ENCODE measurements around the gene CERCAM.
"Not testable (repeated sequence)": the region's sequence is repeated elsewhere in the genome, so short reads cannot be mapped to it uniquely, and the experiment has no call there.

The CERCAM gene

DNA sequence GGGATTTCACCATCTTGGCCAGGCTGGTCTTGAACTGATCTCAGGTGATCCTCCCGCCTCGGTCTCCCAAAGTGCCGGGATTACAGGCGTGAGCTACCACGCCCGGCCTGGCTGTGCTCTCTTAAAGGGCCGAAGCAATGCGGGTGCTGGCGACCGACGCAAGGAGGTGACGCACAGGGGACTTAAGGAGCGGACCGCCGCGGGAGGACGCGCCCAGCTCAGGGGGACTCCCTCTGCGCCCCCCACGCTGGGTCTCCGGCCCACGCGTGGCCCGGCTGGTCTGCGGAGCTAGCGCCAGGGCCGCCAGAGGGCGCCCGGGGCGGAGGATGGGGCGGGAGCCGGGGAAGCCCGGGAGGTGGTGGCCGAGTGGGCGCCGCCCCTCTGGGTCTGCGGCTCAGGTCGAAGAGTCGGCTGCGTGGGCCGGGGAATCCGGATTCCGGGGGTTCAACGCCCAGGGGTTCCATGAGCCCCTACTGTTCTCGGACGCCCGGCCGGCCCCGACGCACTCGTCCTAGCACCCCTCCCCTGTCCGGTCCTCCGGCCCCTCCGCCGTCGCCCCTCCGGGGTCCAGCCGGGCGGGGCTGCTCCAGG lies 502 bp upstream of the CERCAM start:
- no peak for DNase-seq

DNA sequence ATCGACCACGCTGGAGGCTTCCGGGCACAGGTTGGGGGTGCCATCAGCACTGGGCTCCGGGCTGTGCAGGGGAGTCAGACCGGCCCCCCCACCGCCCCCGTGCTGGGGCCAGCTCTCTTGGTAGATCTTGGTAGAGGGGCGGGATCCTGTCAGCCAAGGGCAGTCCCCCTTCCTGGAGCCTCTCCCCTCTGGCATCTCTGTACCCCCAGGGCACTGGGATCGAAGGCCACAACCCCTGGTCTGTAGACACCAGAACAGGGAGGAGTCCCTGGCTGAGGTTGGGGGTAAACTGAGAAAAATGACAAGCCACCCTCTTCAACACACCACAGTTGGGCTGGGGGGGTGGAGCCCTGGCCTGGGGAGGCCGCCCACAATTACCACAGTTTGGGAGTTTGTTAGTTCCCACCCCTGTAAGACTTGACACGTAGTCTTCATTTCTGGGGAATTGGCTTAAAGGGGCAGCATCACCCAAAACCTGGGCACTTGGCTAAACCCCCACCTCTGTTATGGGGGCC lies 882 bp downstream of the CERCAM start:
- DNase-seq, result no peak

DNA sequence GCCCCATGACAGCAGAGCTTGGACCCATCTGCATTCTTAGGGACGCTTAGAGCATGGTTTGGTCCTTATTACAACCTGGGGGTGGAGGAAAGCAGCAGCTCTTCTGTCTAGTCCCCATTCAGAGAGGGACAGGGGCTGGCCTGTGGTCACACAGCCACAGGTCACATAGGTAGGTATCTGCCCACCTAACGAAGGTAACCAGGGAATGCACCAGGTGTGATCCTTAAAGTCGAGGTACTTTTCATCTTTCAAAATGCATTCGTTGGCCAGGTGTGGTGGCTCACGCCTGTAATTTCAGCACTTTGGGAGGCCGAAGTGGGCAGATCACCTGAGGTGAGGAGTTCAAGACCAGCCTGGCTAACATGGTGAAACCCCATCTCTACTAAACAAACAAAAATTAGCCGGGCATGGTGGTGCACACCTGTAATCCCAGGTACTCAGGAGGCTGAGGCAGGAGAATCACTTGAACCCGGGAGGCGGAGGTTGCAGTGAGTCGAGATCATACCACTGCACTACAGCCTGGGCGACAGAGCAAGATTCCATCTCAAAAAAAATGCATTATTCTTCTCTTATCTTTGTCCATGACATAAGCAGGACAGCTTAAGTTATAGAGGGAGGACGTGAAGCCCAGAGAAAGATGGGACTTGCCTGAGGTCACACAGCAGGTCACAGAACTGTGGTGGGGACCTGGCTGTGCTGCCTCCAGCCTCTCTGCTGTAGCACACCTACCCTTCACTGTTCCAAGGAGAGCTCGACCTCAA lies 1.5 kb downstream of the CERCAM start:
- not testable (repeated sequence) for DNase-seq

DNA sequence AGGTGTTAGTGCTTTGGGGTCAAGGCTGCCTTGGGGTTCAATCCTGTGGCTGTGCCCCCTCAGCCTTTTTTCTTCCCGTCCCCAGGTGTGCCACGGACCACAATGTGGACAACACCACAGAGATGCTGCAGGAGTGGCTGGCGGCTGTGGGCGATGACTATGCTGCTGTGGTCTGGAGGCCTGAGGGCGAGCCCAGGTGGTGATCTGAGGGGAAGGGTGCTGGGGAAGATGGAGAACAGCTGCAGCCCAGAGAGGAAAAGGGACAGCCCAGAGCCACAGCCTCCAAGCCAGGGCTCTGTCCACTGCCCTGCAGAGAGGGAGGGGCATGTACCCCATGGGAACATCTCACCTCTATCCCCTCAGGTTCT lies 2.1 kb downstream of the CERCAM start:
- no peak for DNase-seq

DNA sequence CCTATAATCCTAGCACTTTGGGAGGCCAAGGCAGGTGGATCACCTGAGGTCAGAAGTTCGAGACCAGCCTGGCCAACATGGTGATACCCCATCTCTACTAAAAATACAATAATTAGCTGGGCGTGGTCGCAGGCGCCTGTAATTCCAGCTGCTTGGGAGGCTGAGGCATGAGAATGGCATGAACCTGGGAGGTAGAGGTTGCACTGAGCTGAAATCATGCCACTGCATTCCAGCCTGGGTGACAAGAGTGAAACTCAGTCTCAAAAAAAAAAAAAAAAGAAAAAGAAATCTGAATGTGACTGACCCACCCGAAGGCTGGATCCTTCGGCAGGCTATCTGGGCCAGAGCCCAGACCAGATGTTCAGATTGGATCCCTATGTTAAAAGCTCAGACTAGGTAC lies 2.7 kb downstream of the CERCAM start:
- DNase-seq, result not testable (repeated sequence)

DNA sequence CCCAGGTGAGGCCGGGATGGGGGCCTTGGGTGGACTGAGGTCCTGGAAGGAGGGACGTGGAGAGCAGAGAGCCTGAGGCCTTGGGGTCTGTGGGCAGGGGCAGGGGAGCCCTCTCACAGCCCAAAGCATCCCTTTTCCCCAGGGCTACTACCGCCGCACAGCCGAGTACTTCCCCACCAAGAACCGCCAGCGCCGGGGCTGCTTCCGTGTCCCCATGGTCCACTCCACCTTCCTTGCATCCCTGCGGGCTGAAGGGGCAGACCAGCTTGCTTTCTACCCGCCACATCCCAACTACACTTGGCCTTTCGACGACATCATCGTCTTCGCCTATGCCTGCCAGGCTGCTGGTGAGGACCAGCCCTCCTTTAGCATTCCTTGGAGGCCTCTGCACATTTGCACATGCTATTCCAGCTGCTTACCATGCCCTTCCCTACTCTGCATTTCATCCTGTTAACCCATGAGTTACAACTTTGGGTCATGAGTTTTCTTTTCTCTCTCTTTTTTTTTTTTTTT lies 3.7 kb downstream of the CERCAM start:
- DNase-seq, result no peak

DNA sequence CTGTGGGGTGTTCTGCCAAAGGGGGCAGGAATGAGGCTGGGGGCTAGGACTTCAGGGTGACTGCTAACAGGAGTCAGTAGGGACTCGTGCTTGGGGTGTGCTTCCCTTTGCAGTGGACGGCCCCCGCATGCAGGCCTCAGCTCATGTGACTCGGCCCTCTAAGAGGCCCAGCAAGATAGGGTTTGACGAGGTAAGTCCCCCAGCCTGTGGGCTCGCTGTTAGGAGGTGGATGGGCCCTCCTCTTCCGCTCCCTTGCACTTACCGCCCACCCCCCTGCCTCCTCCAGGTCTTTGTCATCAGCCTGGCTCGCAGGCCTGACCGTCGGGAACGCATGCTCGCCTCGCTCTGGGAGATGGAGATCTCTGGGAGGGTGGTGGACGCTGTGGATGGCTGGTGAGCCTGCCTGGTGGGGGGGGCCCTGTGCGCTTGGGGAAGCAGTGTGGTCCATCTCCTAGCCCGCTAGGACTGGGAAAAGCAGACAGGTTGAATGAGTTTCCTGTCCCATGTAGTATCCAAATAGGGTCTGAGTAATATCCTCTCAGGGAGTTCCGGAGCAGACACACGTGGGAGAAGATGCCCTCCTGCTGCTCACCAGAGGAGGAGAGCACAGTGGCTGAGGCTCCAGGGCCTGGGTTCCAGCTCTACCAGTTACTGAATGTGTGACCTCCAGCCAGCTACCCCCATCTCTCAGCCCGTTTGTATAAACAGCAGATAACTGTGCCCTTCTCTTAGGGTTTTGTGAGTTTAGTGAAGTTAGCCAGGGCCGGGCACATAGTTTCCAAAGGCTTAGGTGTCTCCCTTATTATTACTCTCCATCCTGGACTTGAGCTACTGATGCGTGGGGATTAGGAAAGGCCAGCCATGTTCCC lies 8.2 kb downstream of the CERCAM start:
- DNase-seq, result no peak

DNA sequence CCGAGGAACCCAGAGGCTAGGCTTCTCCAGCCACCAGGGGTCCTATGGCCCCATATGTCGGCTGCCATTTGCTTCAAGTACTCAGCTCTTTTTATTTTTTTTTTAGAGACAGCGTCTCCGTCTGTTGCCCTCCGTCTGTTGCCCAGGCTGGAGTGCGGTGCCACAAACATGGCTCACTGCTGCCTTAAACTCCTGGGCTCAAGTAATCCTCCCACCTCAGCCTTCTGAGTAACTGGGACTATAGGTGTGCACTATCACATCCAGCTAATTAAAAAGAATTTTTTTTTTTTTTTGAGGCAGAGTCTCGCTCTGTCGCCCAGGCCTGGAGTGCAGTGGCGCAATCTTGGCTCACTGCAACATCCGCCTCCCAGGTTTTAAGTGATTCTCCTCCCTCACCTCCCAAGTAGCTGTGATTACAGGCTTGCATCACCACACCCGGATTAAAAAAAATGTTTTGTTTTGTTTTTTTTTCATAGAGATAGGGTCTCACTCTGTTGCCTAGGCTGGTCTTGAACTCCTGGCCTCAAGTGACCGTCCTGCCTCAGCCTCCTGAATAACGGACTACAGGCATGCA lies 8.9 kb downstream of the CERCAM start:
- no peak for DNase-seq

DNA sequence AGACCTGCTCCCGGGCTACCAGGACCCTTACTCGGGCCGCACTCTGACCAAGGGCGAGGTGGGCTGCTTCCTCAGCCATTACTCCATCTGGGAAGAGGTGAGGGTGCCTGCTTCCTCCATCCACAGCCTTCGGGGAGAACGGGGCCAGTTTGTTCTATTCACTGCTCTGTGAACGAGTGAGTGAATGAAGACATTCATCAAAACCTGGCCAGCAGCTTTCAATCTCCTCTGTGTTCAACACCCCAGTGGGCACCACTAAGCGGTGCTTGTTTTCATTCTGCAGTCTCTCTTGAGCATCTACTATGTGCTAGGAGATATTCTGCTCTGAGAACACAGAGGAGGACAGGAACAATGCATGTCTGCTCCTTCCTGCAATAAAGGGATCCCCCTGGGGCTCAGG lies 10.6 kb downstream of the CERCAM start:
- DNase-seq, result no peak

DNA sequence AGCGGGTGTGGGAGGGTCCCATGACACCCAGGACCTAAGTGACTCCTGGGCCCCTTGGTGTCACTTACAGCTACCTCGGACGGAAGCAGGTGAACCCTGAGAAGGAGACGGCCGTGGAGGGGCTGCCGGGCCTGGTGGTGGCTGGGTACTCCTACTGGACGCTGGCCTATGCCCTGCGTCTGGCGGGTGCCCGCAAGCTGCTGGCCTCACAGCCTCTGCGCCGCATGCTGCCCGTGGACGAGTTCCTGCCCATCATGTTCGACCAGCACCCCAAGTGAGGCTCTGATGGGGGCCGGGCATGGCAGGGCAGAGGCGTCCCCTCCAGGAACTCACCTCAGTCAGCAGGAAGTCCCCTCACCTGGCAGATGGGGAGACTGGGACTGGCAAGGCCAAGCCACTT lies 13.7 kb downstream of the CERCAM start:
- no peak for DNase-seq

DNA sequence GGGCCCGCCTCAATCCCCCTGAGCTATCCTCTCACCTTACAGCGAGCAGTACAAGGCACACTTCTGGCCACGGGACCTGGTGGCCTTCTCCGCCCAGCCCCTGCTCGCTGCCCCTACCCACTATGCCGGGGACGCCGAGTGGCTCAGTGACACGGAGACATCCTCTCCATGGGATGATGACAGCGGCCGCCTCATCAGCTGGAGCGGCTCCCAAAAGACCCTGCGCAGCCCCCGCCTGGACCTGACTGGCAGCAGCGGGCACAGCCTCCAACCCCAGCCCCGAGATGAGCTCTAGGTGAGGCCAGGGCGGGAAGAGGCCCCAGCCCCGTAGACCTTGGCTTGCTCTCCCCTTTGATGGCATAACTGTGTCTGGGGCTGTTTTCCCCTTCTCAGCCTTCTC lies 15.0 kb downstream of the CERCAM start:
- DNase-seq, result no peak

DNA sequence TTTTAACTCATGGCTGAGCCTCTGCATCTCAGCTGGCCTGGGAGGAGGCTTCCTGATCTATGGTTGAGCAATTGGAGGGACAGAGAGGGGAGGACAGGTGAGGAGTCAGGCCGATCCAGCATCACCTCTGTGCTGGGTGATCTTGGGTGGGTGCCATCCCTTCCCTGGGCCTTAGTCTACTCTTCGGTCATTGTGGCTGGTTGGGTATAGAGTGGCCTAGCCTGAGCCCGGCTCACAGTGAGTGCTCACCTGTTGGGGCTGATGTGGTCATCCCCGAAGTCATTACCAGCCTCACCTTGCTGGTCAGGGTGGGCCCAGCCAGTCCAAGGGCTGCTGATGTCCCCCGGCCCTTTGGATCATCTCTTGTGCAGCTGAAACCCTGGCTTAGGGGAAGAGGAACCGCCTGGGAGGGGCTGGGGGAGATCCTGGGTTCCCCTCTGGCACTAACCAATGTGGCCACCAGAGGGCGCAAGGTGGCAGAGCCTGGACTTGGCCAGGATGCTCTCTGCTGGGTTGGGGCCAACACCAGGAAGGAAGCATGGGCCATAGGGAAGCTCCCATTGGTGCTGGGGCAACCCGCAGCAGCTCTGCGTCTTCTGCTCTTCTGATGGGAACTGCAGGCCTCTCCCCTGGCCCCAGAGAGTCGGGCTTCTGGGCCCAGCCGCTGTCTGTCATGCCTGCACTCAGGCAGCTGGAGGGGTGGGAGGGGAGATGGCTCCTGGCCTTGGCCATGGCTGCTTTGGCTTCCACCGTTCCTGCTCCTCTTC lies 17.9 kb downstream of the CERCAM start:
- DNase-seq, result no peak

DNA sequence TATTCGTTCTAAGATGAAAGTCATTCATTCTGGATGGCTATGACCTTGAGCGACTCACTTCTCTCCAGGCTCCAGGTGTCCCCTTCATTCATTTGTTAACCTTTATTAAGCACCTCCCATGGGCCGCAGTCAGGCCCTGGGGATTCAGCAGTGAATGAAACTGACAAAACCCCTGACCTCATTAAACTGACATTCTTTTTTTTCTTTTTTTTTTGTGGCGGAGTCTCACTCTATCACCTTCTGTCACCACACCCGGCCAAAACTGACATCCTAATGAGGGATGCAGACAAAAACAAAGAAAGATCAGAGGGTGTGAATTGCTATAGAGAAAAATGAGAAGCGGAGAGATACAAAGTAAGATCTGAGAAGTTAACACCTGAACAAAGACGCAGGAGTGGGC lies 18.6 kb downstream of the CERCAM start:
- no peak for DNase-seq

DNA sequence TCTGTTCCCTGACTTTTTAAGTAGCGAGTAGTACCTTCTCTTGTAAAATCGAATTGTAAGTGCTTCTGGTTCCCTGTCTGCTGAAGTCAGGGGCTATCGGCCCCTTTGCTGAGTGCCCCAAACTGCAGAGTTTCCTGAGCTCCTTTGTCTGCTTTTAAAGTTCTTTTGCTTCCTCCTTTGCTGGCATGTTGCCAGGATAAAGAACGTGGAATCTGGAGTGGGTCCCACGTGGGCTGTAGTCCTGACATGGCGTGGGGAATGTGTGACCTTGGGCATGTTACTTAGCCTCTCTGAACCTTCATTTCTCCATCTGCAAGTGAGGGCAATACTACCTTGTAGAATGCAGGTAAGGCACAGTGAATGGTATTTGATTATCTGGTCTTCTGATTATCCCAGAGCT lies 21.5 kb downstream of the CERCAM start:
- DNase-seq, result no peak

DNA sequence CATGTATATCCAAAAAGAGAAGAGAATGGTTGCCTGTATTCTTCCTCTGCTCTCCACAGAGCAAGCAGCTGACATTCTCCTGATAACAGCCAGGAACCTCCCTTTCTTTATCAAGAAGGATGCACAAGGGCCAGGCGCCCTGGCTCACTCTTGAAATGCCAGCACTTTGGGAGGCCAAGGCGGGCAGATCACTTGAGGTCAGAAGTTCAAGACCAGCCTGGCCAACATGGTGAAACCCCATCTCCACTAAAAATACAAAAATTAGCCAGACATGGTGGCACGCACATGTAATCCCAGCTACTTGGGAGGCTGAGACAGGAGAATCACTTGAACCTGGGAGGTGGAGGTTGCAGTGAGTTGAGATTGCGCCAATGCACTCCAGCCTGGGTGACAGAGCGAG lies 25.8 kb downstream of the CERCAM start:
- not testable (repeated sequence) for DNase-seq

DNA sequence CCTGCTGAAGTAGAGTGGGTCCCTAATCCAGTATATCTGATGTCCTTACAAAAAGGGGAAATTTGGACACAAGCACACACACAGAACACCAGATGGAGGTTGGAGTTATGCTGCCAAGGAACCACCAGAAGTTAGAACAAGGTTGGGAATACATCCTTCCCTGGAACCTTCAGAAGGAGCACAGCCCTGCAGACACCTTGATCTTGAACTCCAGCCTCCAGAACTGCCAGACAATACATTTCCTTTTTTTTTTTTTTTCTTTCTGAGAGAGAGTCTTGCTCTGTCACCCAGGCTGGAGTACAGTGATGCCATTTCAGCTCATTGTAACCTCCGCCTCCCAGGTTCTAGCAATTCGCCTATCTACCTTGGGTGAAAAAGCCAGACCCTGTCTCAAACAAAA lies 28.1 kb downstream of the CERCAM start:
- DNase-seq, result no peak

DNA sequence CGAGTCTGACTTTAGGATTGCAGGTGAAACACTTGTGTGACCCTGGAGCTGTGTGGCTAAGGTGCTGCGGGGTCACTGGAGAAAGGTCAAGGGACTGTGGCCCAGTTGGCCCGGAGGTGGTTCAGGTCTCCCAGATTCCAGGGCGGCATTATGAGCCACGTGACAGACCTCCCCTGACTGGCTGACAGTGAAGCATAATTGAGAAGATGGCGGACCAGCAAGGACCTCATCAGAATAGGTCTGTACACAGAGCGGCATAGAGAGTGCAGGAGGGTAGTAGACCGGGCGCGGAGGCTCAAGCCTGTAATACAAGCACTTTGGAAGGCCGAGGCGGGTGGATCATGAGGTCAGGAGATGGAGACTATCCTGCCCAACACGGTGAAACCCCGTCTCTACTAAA lies 34.3 kb downstream of the CERCAM start:
- DNase-seq, result no peak

DNA sequence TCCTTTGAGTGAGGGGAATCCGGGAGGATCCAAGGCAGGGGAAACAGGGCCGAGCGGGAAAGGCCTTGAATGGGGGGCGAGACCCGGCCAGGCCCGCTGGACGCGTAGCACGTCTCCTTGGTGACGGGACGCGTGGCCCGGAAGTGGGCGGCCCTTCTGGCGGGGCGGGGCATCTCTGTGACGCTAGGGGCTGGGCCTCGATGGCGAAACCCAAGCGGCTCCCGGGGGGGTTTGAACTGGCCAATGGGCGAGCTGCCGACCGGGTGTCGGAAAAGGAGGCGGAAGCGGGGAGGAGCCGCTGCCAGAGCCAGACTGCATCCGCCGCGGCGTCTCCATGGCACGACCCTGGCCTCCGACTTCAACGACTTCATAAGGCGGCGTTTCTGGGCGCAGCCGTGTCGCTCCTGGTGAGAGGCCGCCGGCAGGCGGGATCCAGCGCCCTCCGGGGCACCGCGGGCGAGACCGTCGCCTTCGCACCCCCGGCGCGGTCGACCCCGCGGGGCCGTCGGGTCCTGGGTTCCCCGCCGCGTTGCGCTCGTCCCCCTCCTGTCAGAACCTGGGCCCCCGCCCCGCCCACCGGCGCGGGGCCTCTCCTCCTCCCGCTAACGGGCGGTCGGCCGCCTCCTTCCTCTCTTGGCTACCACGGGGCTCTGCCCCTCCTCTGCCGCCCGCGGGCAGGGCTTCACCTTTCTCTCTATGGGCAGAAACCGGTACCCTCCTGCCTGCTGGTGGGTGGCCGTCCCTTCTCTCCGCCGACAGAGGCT lies 35.4 kb downstream of the CERCAM start, which contains the start of gene ODF2:
ODF2 (plus strand) TSS at position 158 of the 764 bp plus-strand sequence; CDS start at position 244, 86 bp downstream.
- DNase-seq, result peak; percentile 76

DNA sequence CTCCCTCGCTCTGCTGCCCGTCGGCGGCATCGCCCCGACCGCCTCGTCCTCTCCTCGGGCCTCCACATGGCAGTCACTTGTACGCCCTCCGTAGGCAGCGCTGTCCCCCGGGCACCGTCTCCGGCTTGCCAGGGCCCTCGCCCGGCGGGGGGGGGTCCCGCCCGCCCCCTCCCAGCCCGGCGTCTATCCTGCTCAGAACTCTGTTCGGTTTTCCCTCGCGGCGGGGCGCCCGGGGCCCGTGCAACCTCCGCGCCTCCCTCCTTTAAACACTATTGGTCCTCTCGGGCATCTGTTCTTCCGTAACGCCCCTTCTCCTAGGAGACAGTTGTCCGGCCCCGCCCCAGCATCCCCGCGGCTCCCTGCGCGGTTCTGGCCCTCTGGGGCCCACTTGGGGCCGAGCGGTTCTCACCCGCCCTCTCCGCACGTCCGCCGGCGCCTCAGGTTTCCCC lies 36.0 kb downstream of the CERCAM start:
- peak; percentile 58 for DNase-seq

DNA sequence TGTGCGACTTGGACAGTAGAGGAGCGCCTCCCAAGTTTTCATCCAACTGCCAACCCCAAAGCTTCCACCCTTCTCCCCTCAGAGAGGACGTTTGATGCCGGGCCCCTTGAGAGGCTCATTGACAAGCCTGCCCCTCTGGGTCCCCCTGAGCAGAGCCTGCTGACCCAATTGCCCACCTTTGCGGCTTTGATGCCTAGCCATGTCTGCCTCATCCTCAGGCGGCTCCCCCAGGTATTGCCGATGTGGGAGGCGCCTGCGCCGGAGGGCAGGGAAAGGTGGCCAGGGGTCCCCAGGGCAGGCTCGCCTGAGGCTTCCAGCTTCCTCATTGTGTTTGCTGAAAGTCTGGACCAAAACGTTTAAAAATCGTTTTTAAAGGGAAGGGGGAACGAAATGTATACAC lies 36.5 kb downstream of the CERCAM start:
- DNase-seq, result no peak

DNA sequence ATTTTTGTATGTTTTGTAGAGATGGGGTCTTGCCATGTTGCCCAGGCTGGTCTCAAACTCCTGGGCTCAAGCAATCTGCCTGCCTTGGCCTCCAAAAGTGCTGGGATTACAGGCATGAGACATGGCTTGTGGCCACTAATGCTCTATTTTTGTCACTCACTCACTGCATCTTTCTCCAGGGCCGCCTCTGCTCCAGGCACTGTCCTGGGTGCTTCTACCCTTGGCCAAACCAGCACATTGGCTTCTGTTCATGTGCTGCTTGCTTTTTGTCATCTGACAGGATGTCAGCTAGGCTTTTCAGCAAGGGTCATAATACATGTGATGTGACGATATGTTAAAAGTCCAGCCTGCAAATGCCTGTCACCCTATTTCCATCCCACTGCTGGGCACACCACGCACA lies 38.4 kb downstream of the CERCAM start:
- no peak for DNase-seq

Data from NCI-H1436 treated with DMSO at 0.1 percent for 48 hours (cell line).